Subcutaneous abdominal adipose tissue (tissue), 5 donors: Measurements from ENCODE around the gene SHH.

Source experiments
- H3K27ac ChIP-seq: one replicate; pipeline ENCODE4 v1.7.0; 2013; ENCODE audit warnings: low read depth, mild to moderate bottlenecking, inconsistent platforms, low read length, moderate library complexity
- H3K27me3 ChIP-seq, 5 donors: one replicate each; pipeline ENCODE4 v1.7.0; 2013; ENCODE audit warnings: low read length in 5 of 5, inconsistent platforms in 1 of 5; ENCODE audit not compliant: control insufficient read depth in 5 of 5, insufficient read depth in 4 of 5
- H3K36me3 ChIP-seq, 5 donors: one replicate each; pipeline ENCODE4 v1.7.0; 2013; ENCODE audit warnings: low read length in 5 of 5; ENCODE audit not compliant: control insufficient read depth in 5 of 5, insufficient read depth in 5 of 5
- H3K4me1 ChIP-seq, 5 donors: one replicate each; pipeline ENCODE4 v1.7.0; 2013; ENCODE audit warnings: low read length in 5 of 5, mild to moderate bottlenecking in 3 of 5, moderate library complexity in 1 of 5; ENCODE audit not compliant: control insufficient read depth in 5 of 5, insufficient read depth in 5 of 5
- H3K4me3 ChIP-seq, 5 donors: one replicate each; pipeline ENCODE4 v1.7.0; 2013; ENCODE audit warnings: low read length in 5 of 5, low read depth in 1 of 5
- H3K9ac ChIP-seq, 5 donors: one replicate each; pipeline ENCODE4 v1.7.0; 2013; ENCODE audit warnings: low read length in 5 of 5, mild to moderate bottlenecking in 4 of 5, moderate library complexity in 3 of 5
- H3K9me3 ChIP-seq, 5 donors: one replicate each; pipeline ENCODE4 v1.7.0; 2013; ENCODE audit warnings: low read length in 5 of 5; ENCODE audit not compliant: control insufficient read depth in 5 of 5
- donor health status: healthy.
- donor health status: healthy.
- donor health status: healthy.
- donor health status: healthy.
- donor health status: healthy.

The SHH gene

DNA sequence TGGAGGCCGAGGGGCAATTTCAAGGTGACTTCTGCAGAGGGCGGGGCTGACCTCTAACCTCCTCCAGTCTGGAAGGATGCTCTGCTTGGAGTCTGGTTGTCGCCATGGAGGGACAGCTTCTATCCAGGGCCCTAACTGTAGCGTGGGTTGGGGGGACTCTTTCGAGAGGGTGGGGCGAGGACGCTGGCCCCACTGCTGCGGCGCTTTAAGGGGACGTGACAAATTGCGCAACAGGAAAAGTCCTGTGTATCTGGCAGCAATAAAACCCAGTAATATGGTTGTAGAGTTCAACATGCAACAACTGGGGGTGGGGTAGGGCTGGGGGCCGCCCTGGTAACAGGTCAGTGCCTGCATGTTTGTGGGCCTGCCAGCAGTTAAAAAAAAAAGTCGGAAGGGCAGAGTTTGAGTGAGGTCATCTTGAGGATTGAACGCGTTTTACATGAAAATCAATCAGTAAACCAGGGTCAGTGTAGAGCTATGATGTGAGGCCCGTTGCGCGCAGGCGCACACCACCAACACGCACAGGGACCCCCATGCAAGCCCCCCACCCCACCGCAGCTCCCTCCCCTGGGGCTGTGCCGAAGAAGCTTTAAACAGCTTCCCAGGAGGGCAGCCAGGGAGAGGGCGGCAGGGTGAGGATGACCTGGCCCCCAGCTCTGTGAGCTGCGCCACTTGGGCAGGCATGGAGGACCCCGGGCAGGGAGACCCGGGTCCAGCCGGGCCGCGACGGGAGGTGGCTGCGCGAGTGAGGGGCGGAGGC is 4.3 kb downstream of the SHH start:
- Histone ChIP-seq H3K27me3 (peaks cover 67 to 84% (median 76%) of the 10 kb centered on the region in 5 donors), H3K9ac (no peak overlapping the region), H3K4me1 (peaks cover 0 to 62% (median 56%) of the 10 kb centered on the region in 5 donors), H3K4me3 (no peak overlapping the region), H3K9me3 (no peaks in the 10 kb centered on the region), H3K36me3 (no peaks in the 10 kb centered on the region), H3K27ac (no peak overlapping the region)

DNA sequence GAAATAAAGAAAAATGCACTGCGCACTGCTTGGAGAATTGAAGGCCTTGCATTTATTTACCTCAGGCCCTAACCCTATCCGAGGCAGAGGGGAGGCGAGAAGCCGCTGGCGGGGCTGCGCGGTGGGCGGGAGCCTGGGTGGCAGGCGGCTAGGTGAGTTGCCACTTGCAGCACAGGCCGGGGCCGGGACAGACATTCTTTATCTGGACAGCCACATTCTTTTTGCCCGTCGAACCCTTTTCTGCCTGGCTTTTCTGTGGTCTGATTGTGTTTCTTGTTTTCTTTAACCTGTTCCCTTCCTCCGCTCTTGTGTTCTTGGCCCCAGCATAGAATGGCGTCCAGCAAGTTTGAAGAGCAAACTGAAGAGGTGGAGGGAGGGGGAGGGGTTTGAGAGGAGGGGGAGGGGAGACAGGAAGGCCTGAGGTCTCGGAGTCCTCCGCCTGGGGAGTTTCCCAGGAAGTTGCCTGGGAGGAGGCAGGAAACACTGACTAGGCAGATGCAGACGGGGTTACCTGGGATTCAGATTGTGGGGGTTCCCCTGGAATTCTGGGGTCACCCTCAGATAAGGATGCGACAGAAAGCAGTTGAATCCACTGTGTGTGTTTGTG is 5.1 kb downstream of the SHH start:
- Histone ChIP-seq H3K4me3 (no peak overlapping the region), H3K4me1 (peaks cover 0 to 61% (median 55%) of the 10 kb centered on the region in 5 donors), H3K27ac (no peak overlapping the region), H3K9ac (no peak overlapping the region), H3K9me3 (no peaks in the 10 kb centered on the region), H3K36me3 (no peaks in the 10 kb centered on the region), H3K27me3 (peaks cover 65 to 80% (median 70%) of the 10 kb centered on the region in 5 donors)

DNA sequence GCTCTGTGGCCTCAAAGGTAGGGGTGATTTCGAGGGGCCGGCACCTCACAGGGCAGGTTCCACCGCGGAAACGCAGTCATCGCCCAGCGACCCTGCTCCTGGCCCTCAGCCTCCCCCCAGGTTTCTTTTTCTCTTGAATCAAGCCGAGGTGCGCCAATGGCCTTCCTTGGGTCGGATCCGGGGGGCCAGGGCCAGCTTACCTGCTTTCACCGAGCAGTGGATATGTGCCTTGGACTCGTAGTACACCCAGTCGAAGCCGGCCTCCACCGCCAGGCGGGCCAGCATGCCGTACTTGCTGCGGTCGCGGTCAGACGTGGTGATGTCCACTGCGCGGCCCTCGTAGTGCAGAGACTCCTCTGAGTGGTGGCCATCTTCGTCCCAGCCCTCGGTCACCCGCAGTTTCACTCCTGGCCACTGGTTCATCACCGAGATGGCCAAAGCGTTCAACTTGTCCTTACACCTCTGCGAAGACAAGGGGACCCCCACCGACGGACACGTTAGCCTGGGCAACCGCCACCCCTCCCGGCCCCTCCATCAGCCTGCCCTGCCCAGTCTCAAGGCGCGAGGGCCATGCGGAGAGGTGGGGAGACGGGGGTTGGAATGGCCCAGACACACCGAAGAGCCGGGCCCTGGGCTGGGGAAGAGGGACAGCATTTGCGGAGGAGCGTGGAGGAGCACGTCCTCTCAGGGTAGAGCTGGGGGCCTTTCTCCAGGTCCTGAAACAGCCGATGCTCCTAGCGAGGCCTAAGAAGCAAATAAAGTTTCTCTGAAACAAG is 6.0 kb downstream of the SHH start:
- H3K27ac ChIP-seq = no peak overlapping the region
- peaks cover 0 to 57% (median 50%) of the 10 kb centered on the region in 5 donors for H3K4me1 ChIP-seq
- H3K36me3 ChIP-seq = no peaks in the 10 kb centered on the region
- H3K9me3 ChIP-seq = no peaks in the 10 kb centered on the region
- H3K27me3 ChIP-seq = peaks cover 60 to 77% (median 64%) of the 10 kb centered on the region in 5 donors
- H3K4me3 ChIP-seq = peak overlapping the region in 3 of 5 donors; percentile 60 to 63 (median 61)
- H3K9ac ChIP-seq = no peak overlapping the region

DNA sequence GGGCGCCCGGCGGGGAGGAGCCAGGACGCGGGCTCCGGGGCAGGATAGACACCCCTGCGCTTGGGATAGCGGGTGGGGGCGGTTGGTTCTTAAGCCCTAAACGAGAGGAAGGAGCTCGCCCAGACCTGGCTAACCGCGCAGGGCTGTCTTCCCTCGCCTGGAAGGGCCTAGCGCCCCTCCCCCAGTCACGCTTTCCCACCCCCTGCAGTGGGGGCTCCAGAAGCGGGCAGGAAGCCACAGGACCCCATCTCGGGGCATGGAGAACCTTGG is 6.5 kb downstream of the SHH start:
- Histone ChIP-seq H3K27me3 (peaks cover 59 to 77% (median 66%) of the 10 kb centered on the region in 5 donors), H3K9me3 (no peaks in the 10 kb centered on the region), H3K4me3 (peak overlapping the region in 4 of 5 donors; percentile 37 to 63 (median 60)), H3K36me3 (no peaks in the 10 kb centered on the region), H3K4me1 (peaks cover 0 to 57% (median 50%) of the 10 kb centered on the region in 5 donors), H3K27ac (no peak overlapping the region), H3K9ac (no peak overlapping the region)

DNA sequence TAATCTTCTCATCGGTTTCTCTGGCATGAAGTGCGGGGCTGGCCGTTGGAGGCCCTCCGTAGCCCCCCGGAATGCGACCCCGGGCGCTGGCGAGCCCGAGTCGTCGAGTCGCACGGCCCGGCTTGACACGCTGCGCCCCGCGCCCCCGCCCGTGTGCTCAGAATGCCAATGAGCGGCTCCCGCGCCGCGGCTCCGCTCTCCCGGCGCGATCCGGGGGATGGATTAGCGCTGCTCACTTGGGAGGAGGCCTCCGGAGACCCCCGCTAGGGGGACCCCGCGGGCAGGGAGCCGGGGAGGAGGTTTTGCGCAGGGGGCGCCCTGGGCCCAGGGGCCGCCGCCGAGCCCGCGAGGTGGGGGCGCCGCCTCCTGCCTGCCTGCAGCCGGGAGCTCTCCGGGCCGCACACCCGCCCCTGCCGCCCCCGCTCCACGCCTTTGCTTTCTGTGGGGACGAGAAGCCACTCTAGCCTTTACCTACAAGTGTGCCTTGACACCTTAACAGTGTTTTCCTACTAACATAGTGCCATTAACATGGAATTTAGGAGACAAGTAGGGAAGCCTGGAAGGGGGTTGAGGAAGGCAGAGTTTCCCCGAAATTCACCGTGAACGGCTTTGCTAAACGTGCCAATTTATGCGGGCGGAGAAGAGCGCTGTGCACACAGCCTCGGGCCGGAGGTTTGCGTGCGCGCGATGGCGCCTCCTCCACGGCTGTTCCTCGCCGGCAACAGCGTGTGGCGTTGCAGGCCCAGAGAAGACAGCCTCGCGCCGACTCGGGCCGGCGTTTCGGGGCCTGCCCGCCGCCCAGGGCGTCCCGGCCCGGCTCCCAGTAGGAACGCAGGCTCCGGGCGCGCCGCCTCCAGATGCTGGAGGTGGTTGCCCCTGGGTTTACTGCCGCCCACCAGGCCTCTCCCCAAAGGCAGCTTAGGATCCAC is 7.1 kb downstream of the SHH start:
- H3K27ac ChIP-seq = no peak overlapping the region
- H3K9ac ChIP-seq = no peak overlapping the region
- H3K4me3 ChIP-seq = peak overlapping the region; percentile 37 to 63 (median 60)
- H3K4me1 ChIP-seq = peaks cover 0 to 54% (median 48%) of the 10 kb centered on the region in 5 donors
- peaks cover 59 to 77% (median 65%) of the 10 kb centered on the region in 5 donors for H3K27me3 ChIP-seq
- no peaks in the 10 kb centered on the region for H3K36me3 ChIP-seq
- no peaks in the 10 kb centered on the region for H3K9me3 ChIP-seq

DNA sequence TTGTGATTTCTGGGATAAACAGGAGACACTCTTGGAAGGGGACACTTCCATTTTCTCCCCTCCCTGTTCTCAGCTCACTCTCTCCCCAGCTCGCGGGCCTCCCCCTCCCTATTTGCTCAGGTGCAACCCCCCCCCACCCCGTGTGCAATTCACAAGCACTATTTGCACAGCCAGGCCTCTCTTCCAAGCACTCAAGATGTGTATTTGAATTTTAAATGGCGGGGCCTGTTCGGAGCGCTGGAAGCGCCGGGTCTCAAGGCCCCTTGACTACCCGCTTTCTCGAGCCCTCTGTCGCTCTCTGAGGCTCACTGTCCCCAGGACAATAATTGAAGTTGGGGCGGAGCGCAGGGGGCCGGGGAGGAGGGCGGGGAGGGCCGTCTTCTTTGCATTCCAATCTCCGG is 7.8 kb downstream of the SHH start:
- Histone ChIP-seq H3K9me3 (no peaks in the 10 kb centered on the region), H3K27ac (no peak overlapping the region), H3K4me3 (peak overlapping the region in 1 of 5 donors; percentile 45), H3K9ac (no peak overlapping the region), H3K4me1 (peaks cover 0 to 50% (median 45%) of the 10 kb centered on the region in 5 donors), H3K36me3 (no peaks in the 10 kb centered on the region), H3K27me3 (peaks cover 60 to 72% (median 65%) of the 10 kb centered on the region in 5 donors)

DNA sequence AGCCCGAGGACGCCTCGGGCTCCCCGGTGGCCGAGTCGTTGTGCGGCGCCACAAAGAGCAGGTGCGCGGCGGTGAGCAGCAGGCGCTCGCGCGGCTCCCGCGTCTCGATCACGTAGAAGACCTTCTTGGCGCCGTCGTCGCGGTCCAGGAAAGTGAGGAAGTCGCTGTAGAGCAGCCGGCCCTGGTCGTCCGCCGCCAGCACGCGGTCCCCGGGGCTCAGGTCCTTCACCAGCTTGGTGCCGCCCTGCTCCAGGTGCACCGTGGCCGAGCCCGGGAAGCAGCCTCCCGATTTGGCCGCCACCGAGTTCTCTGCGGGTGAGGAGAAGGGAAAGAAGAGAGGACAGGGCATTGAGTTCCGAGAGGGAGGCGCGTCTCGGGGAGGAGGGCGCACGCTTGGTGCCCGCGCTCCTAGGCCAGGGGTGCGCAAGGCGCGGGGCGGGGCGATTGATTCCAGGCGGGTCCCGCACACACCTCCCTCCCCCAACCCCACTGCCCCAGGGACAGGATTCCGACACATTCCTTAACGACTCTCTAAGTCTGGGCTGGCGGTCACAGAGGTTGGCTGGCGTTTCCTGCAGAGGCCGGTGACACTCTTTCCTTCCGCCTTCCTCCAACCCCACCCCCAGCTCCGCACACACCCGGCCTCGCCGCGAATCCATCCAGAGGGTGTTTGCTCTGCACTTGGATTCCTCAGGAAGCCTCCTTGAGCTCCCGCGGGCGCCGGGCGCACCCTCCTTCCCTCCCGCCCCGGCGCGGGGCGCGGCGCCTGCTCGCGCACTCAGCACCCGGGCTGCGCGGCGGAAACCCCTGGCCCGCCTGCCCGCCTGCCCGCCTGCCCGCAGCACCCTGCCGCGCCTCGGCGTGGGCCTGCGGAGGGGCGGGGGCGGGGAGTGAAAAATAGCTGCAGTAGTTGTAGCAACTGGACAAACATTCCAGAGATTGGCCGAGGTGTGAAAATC is 8.6 kb downstream of the SHH start:
- Histone ChIP-seq H3K4me1 (peaks cover 0 to 45% (median 38%) of the 10 kb centered on the region in 5 donors), H3K4me3 (peak overlapping the region in 4 of 5 donors; percentile 45 to 59 (median 52)), H3K9ac (no peak overlapping the region), H3K27ac (no peak overlapping the region), H3K36me3 (no peaks in the 10 kb centered on the region), H3K27me3 (peaks cover 54 to 66% (median 58%) of the 10 kb centered on the region in 5 donors), H3K9me3 (no peaks in the 10 kb centered on the region)

DNA sequence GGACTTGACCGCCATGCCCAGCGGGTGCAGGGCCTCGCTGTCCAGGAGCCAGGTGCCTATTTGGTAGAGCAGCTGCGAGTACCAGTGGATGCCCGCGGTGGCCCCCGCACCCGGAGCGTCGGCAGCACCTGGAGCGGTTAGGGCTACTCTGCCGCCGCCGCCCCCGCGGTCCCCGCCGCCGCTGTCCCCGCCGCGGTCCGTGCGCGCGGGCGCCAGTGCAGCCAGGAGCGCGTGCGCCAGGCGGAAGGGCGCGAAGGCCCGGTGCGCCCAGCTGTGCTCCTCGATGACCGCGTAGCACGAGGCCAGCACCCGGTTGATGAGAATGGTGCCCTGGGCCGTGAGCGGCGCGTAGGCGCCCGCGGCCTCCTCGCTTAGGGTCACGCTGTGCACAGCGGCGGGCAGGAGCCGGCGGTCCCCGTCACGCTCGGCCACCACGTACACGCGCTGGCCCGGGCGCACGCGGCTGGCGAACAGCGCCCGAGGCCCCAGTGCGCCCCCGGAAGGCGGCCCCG is 9.3 kb downstream of the SHH start:
- no peaks in the 10 kb centered on the region for H3K36me3 ChIP-seq
- H3K4me3 ChIP-seq = peak overlapping the region in 1 of 5 donors; percentile 59
- peaks cover 0 to 39% (median 32%) of the 10 kb centered on the region in 5 donors for H3K4me1 ChIP-seq
- no peak overlapping the region for H3K27ac ChIP-seq
- H3K9ac ChIP-seq = no peak overlapping the region
- no peaks in the 10 kb centered on the region for H3K9me3 ChIP-seq
- peaks cover 48 to 60% (median 56%) of the 10 kb centered on the region in 5 donors for H3K27me3 ChIP-seq
